ENCODE results near the gene ARSB.
"Not testable (repeated sequence)": the region's sequence is repeated elsewhere in the genome, so short reads cannot be mapped to it uniquely, and the experiment has no call there.

ARSB gene

DNA sequence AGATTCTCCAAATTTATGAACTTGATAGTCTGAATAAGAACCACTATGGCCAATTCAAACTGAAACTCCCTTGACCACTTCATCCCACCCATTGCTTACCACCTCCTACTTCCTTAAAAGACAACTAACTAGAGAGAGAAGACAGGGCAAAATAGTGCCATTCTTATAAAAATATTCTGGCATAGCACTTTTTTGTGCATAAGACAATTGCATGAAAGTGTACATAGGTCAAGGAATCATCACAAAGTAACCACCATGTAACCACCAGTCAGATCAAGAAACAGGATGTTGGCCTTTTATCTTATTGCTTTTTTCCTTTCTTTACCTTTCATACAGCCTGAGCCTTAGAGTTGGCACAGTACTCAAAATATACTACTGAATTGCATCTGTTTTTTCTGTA is 8.1 kb upstream of the ARSB start:
- no peak for DNase-seq

- no peak for DNase-seq
These were observed 7.0 kb upstream of the ARSB start for GRCh38 chr5:78992146-78992545.

DNA sequence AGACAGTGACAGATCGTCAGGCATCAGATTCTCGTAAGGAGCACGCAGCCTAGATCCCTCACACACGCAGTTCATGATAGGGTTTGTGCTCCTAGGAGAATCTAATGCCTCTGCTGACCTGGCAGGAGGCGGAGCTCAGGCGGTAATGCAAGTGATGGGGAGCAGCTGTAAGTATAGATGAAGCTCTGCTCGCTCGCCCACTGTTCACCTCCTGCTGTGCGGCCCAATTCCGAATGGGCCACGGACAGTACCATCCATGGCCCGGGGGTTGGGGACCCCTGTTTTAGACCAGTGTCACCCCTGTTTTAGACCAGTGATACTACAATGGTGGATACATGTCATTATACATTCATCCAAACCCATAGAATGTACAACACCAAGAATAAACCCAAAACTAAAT is 4.0 kb upstream of the ARSB start:
- no peak for DNase-seq

- DNase-seq = peak; percentile 72
These were observed 664 bp upstream of the ARSB start for GRCh38 chr5:78985725-78986223.

GRCh38 chr5:78984439-78985115 is 533 bp downstream of the ARSB start:
- peak; percentile 94 for DNase-seq

- DNase-seq = no peak
These were observed 1.3 kb downstream of the ARSB start for GRCh38 chr5:78983601-78984438.

- DNase-seq = not testable (repeated sequence)
These were observed 1.9 kb downstream of the ARSB start for GRCh38 chr5:78983194-78983593.

- DNase-seq = no peak
These were observed 5.2 kb downstream of the ARSB start for GRCh38 chr5:78979909-78980308.

DNA sequence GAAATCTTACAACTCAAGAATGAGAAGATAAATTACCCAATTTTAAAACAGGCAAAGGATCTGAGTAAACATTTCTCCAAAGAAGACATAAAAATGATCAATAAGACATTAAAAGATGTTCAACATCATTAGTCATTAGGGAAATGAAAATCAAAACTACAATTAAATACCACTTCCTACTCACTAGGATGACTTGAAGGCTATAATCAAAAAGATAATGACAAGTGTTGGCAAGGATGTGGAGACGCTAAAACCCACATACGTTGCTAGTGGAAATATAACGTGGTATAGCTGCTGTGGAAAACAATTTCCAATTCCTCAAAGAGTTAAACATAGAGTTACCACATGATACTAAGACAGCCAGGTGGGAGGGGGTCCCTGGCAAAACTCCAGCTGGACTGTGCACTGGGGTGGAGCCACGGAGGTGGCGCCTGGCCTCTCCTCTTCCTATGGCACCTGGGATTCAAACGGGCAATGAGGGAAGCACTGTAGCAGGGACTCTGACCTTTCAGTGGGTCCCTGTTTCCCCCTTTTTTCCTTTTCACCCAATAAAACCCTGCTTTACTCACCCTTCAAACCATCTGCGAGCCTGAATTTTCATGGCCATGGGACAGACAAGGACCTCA is 5.9 kb downstream of the ARSB start:
- DNase-seq = no peak

- DNase-seq = no peak
These were observed 10.1 kb downstream of the ARSB start for GRCh38 chr5:78975035-78975434.

- no peak for DNase-seq
These were observed 10.5 kb downstream of the ARSB start for GRCh38 chr5:78974601-78975000.

- DNase-seq = peak; percentile 22
These were observed 11.1 kb downstream of the ARSB start for GRCh38 chr5:78974011-78974410.

GRCh38 chr5:78972654-78973428 is 12.3 kb downstream of the ARSB start:
- no peak for DNase-seq

DNA sequence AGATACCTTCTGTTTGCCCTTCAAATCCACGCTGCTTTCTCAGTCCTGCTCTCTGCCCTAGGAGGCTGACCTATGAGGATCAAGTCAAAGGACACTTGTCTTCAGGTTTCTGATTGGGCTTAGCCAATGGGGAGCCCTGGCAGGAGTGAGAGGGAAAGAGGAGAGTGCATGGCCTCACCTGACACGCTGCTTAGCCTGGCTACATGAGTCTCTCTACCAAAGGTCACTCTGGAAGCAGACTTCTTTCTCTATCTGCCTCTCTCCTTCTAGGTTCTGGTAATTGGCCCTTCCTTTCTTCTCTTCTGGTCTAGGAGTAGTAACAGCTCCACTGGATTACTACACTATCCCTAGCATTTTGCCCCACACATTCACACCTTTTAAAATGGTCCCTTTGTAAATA is 13.1 kb downstream of the ARSB start:
- no peak for DNase-seq

- DNase-seq = no peak
These were observed 16.3 kb downstream of the ARSB start for GRCh38 chr5:78968781-78969180.

DNA sequence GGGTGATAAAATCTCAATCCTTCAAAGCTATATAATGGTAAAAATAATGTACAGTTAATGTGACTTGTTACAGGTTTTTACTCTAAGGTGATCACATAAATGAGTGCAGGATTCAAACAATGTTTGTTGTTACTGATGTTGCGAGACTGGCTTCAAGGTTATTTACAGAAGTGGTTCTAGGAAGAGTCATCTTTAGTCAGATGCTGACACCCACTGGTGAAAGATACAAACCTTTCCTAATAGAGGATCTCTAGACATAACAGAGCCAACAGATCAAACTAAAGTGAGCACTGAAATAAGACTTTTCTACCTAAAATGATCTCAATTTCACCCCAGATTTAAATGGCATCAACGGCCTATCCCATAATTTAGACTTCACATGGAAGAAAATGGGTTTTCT is 20.2 kb downstream of the ARSB start:
- no peak for DNase-seq

- no peak for DNase-seq
These were observed 23.4 kb downstream of the ARSB start for GRCh38 chr5:78961743-78962142.

DNA sequence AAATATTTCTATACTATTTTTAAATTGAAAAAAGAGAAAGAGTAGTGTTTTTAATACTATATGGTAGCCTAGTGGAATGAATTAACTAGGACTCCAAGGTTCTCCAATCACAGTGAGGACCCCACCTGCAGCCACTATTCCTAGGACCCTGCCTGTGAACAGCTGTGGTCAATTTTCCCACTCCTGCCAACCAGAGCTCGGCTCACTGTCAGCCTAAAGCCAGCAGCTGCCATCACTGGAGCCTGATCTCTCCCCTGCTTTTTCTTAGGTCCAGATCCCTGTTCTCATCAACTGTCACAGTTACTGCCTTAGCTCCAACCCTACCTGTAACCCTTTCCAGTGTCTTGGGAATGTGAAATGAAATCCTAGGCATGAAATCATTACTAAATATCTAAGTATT is 25.3 kb downstream of the ARSB start:
- DNase-seq = no peak

DNA sequence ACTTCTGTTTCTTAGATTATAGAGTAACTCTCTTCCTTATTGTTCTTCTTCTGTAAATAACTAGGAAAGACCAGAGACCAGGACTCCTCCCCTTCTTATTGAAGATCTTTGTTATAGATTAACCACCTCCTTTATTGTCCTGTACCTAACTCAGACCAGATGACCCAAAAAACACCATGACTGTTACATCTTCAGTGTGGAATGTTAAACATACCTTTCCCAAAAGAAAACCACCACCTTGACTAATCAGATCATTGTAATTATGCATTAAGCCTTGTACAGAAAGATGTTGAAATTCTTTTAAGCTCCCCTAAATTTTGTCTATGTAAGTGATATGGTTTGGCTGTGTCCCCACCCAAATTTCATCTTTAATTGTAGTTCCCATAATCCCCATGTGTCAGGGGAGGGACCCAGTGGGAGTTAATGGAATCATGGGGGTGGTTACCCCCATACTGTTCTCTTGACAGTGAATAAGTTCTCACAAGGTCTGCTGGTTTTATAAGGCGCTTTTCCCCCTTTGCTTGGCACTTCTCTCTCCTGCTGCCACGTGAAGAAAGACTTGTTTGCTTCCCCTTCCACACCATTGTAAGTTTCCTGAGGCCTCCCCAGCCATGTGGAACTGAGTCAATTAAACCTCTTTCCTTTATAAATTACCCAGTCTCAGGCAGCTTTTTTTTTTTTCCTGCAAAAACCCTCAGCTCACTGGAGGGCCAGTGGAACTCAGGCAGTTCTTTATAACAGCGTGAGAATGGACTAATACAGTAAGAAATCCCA is 26.3 kb downstream of the ARSB start:
- no peak for DNase-seq

- no peak for DNase-seq
These were observed 28.2 kb downstream of the ARSB start for GRCh38 chr5:78956901-78957300.

DNA sequence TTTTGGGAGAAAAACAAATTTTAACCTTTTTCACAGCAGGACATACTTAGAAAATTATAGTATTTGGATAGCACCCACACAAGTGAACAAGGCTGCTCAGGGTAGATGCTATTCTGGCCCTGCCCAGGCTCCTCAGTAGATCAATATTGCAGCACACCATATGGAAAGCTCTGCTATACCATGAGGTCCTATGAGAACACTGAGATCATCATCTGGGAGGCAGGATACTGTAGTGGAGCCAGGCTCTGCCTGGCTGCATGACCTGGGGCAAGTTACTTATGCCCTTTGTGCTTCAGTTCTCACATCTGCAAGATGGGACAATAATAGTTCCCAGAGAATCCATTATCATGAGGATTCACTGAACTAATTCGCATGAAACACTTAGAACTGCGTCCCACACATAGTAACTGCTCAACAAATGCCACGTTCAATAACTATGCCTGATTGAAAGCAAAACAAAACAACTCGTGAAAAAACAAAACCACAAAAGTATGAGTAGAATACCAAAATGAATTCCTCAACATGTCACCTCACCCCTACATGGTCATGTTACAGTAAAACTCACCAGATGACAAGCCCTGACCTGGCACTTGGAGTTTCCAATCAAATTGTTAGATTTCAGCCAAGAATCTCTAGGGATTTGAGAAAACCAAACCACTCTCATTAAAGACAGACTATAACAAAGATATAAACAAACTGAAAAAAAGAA is 31.9 kb downstream of the ARSB start:
- DNase-seq = no peak

- peak; percentile 33 for DNase-seq
These were observed 54.4 kb downstream of the ARSB start for GRCh38 chr5:78930721-78931120.

Data from retina (tissue), 1 donor.